GM12873 (cell line): Measurements from ENCODE around the gene VPS35L.

Source experiments
- TF ChIP-seq, protein P1 (sequence below): IDR thresholded peaks from 2 replicates; pipeline ENCODE4 v1.5.1; 2012; ENCODE audit warnings: low read depth, mild to moderate bottlenecking, moderate library complexity, low read length, control low read depth; ENCODE audit not compliant: insufficient read depth; ENCODE audit errors: missing control alignments

Gene VPS35L

GRCh38 chr16:19698480-19699465, 143.3 kb downstream of the VPS35L start:
- TF ChIP-seq, protein P1, sequence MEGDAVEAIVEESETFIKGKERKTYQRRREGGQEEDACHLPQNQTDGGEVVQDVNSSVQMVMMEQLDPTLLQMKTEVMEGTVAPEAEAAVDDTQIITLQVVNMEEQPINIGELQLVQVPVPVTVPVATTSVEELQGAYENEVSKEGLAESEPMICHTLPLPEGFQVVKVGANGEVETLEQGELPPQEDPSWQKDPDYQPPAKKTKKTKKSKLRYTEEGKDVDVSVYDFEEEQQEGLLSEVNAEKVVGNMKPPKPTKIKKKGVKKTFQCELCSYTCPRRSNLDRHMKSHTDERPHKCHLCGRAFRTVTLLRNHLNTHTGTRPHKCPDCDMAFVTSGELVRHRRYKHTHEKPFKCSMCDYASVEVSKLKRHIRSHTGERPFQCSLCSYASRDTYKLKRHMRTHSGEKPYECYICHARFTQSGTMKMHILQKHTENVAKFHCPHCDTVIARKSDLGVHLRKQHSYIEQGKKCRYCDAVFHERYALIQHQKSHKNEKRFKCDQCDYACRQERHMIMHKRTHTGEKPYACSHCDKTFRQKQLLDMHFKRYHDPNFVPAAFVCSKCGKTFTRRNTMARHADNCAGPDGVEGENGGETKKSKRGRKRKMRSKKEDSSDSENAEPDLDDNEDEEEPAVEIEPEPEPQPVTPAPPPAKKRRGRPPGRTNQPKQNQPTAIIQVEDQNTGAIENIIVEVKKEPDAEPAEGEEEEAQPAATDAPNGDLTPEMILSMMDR, result no peak

GRCh38 chr16:19699472-19699871, 144.0 kb downstream of the VPS35L start:
- TF ChIP-seq, protein P1, result no peak

- TF ChIP-seq, protein P1, result no peak
These were observed 144.8 kb downstream of the VPS35L start for GRCh38 chr16:19700319-19700781.

- TF ChIP-seq, protein P1, result no peak
These were observed 145.6 kb downstream of the VPS35L start for GRCh38 chr16:19701091-19701490.

DNA sequence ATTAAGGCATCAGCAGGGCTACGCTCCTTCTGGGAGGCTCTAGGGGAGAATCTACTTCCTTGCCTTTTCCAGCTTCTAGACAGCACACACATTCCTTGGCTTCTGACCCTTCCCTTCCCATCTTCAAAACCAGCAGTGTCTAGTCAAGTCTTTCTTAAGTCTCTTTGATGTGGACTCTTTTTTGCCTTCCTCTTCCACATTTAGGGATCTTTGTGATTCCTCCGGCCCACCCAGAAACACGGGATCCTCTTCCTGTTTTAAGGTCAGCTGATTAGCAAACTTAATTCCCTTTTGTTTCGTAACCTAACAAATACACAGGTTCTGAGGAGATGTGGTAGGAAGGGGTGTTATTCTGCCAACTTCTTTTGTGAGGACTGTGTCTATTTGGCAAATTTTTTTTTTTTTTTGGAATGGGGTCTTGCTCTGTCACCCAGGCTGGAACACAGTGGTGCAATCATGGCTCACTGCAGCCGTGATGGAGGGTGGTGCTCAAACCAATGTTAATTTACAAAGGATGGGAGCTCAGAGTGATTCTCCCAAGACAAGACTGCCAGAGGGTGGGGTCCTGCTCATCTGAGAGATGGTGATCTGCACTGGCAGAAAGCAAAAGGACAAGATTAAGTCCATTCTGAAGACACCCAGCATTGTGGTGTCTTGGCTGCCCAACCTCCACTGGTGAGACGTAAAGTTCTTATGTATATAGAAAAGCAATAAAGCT, 147.8 kb downstream of the VPS35L start:
- TF ChIP-seq, protein P1, result no peak

GRCh38 chr16:19704321-19705145, 149.0 kb downstream of the VPS35L start:
- TF ChIP-seq, protein P1, result no peak

GRCh38 chr16:19705146-19705501, 149.6 kb downstream of the VPS35L start:
- TF ChIP-seq, protein P1, result no peak
